ENCODE results near the gene KLRC3.

Gene KLRC3

GRCh38 chr12:10409392-10409791, 11.0 kb downstream of the KLRC3 start, which contains the start of gene KLRC4:
Gene KLRC4 (minus strand): TSS chr12:10409757. CDS start chr12:10409575, 182 bp downstream.
- TF ChIP-seq ZNF565 (CRISPR knock-in tag; conservative IDR thresholded peaks at IDR 0.05; ENCODE audit: low read depth) (no peak), CREB5 (CRISPR knock-in tag; IDR thresholded peaks at IDR 0.05; ENCODE audit: low read depth) (no peak), TOX (CRISPR knock-in tag; IDR thresholded peaks at IDR 0.05; ENCODE audit: borderline replicate concordance) (no peak), RARB (CRISPR knock-in tag; IDR thresholded peaks at IDR 0.05) (no peak), BACH2 (CRISPR knock-in tag; IDR thresholded peaks at IDR 0.05; ENCODE audit: borderline replicate concordance) (no peak), ZNF8 (CRISPR knock-in tag; IDR thresholded peaks at IDR 0.05) (no peak), ZFP30 (CRISPR knock-in tag; IDR thresholded peaks at IDR 0.05) (no peak), ZC3H10 (CRISPR knock-in tag; IDR thresholded peaks at IDR 0.05) (no peak)
- no peak for ATAC-seq

- no peak for TF ChIP-seq ZFP3 (CRISPR knock-in tag; IDR thresholded peaks at IDR 0.05)
- no peak for TF ChIP-seq TOX (CRISPR knock-in tag; IDR thresholded peaks at IDR 0.05; ENCODE audit: borderline replicate concordance)
- no peak for TF ChIP-seq OSR1 (CRISPR knock-in tag; IDR thresholded peaks at IDR 0.05)
- no peak for TF ChIP-seq RARB (CRISPR knock-in tag; IDR thresholded peaks at IDR 0.05)
- no peak for TF ChIP-seq ARNTL (CRISPR knock-in tag; IDR thresholded peaks at IDR 0.05; ENCODE audit: borderline replicate concordance, low read depth)
- no peak for TF ChIP-seq POU6F1 (CRISPR knock-in tag; IDR thresholded peaks at IDR 0.05; ENCODE audit: borderline replicate concordance, low read depth)
- no peak for TF ChIP-seq TCF4 (CRISPR knock-in tag; IDR thresholded peaks at IDR 0.05; ENCODE audit: borderline replicate concordance)
- no peak for TF ChIP-seq CSDC2 (CRISPR knock-in tag; IDR thresholded peaks at IDR 0.05)
- no peak for TF ChIP-seq ZNF565 (CRISPR knock-in tag; conservative IDR thresholded peaks at IDR 0.05; ENCODE audit: low read depth)
- no peak for TF ChIP-seq ZC3H10 (CRISPR knock-in tag; IDR thresholded peaks at IDR 0.05)
- TF ChIP-seq ZNF70 (CRISPR knock-in tag; IDR thresholded peaks at IDR 0.05) = no peak
- ATAC-seq = no peak
Measured at GRCh38 chr12:10408842-10409241, 11.6 kb downstream of the KLRC3 start.

DNA sequence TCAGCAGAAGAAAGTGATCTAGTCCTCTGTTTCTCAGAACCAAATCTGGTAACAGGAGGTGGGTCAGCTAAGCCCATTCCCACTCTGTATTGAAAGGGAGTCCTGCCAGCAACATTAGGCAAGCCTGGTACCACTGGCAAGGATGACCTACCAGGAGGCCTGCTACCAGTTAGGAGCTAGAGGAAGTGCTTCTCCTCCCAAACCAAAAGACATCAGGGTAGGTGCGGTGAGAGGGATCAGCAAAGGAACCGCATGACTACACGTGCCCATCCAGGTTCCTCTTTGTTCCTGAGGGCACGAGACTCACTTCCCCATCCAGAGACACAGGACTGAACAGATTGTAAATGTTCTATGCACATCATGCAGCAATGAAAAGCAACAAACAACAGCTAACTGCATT, 13.7 kb downstream of the KLRC3 start:
- no peak for ATAC-seq

DNA sequence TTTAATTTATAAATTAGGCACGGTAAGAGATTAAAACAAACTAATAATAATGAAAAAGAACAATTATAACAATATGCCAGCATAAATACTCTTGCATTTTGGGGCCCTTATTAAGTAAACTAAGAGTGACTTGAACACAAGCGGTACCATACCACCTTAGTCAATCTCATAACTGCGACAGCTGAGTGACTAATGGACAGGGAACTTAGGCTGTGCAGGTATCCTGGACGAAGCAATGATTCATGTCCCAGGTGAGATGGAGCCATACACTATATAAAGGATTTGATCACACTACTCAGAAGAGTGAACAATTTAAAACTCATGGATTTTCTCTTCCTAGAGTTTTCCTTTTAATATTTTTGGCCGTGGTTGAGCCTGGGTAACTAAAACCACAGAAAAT, 15.1 kb downstream of the KLRC3 start:
- no peak for ATAC-seq
- no peak for TF ChIP-seq CREB5 (CRISPR knock-in tag; IDR thresholded peaks at IDR 0.05; ENCODE audit: low read depth)
- no peak for TF ChIP-seq POU6F1 (CRISPR knock-in tag; IDR thresholded peaks at IDR 0.05; ENCODE audit: borderline replicate concordance, low read depth)
- no peak for TF ChIP-seq OSR1 (CRISPR knock-in tag; IDR thresholded peaks at IDR 0.05)
- TF ChIP-seq ISL1 (CRISPR knock-in tag; IDR thresholded peaks at IDR 0.05) = no peak

More for the DNA sequence above, 13.7 kb downstream of the KLRC3 start:
- no peak for TF ChIP-seq PPARA (CRISPR knock-in tag; IDR thresholded peaks at IDR 0.05; ENCODE audit: borderline replicate concordance)
- no peak for TF ChIP-seq CSDC2 (CRISPR knock-in tag; IDR thresholded peaks at IDR 0.05)
- no peak for TF ChIP-seq ZC3H10 (CRISPR knock-in tag; IDR thresholded peaks at IDR 0.05)
- no peak for TF ChIP-seq POU6F1 (CRISPR knock-in tag; IDR thresholded peaks at IDR 0.05; ENCODE audit: borderline replicate concordance, low read depth)
- TF ChIP-seq ZFP3 (CRISPR knock-in tag; IDR thresholded peaks at IDR 0.05) = no peak
- TF ChIP-seq ZNF8 (CRISPR knock-in tag; IDR thresholded peaks at IDR 0.05) = no peak

DNA sequence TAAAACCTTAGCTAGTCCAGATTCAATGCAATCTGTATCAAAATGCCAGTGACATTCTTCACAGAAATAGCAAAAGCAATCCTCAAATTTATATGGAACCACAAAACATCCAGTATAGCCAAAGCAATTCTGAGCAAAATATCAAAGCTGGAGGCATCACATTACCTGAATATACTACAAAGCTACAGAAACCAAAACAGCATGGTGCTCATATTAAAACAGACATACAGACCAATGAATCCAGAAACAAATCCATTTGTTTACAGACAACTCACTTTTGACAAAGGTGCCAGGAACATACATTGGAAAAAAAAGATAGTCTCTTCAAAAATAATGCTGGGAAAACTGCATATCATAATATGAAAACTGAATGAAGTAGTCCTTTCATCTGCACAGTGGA, 15.6 kb downstream of the KLRC3 start:
- TF ChIP-seq POU6F1 (CRISPR knock-in tag; IDR thresholded peaks at IDR 0.05; ENCODE audit: borderline replicate concordance, low read depth) = no peak
- no peak for TF ChIP-seq TOX (CRISPR knock-in tag; IDR thresholded peaks at IDR 0.05; ENCODE audit: borderline replicate concordance)
- TF ChIP-seq ZNF8 (CRISPR knock-in tag; IDR thresholded peaks at IDR 0.05) = no peak
- ATAC-seq = no peak

Data from SK-N-SH treated with all-trans-retinoic acid at 6 μM for 48 hours (cell line).